Stomach (tissue), 4 donors: ENCODE measurements around the gene DLD.

Experiments used
- CTCF ChIP-seq, 7 experiments: fragments of 450-650 bp in 4 of 7; fragments of 200-600 bp in 3 of 7; sonication (generic) in 3 of 7; IDR thresholded peaks; one replicate each; pipeline ENCODE4 v1.5.1; 2016 to 2019; ENCODE audit warnings: antibody characterized with exemption in 7 of 7, control low read depth in 2 of 7, mild to moderate bottlenecking in 1 of 7
- POLR2A ChIP-seq, 4 donors: fragments of 450-650 bp; IDR thresholded peaks; one replicate each; pipeline ENCODE4 v1.6.1; 2016; ENCODE audit warnings: antibody characterized with exemption in 4 of 4, control low read depth in 2 of 4, mild to moderate bottlenecking in 1 of 4, moderate library complexity in 1 of 4
- POLR2AphosphoS5 ChIP-seq, 3 donors: sonication (generic); formaldehyde crosslinking; IDR thresholded peaks; one replicate each; pipeline ENCODE4 v1.6.1; 2016; ENCODE audit warnings: antibody characterized with exemption in 3 of 3

- no peak for TF ChIP-seq CTCF (IDR thresholded peaks at IDR 0.05)
- no peak for TF ChIP-seq POLR2A (IDR thresholded peaks at IDR 0.05)
- no peak for TF ChIP-seq POLR2AphosphoS5 (IDR thresholded peaks at IDR 0.05)
These were observed 13.1 kb upstream of the DLD start for GRCh38 chr7:107877731-107878382.
